AG04449 (cell line): ENCODE measurements around the gene CRX.
"Not testable (repeated sequence)": the region's sequence is repeated elsewhere in the genome, so short reads cannot be mapped to it uniquely, and the experiment has no call there.

ENCODE experiments used
- CTCF ChIA-PET: fragments of 350-600 bp; formaldehyde crosslinking; extraction: SDS; loops from one replicate; lab custom pipeline; 2021; ENCODE audit warnings: antibody characterized with exemption; lab: Yijun Ruan, JAX
- POLR2A ChIA-PET: fragments of 400-600, 350-600 bp; formaldehyde crosslinking; extraction: SDS; loops from one replicate; lab custom pipeline; 2020; ENCODE audit warnings: antibody characterized with exemption, inconsistent platforms; lab: Yijun Ruan, JAX
- DNase-seq: peaks from one replicate; pipeline ENCODE4 v3.0.0-alpha.2; 2010; ENCODE audit warnings: low read depth, low spot score
- H3K4me3 ChIP-seq: 2 replicates; pipeline ENCODE4 v1.5.1; 2011; ENCODE audit warnings: low read depth, mild to moderate bottlenecking, control low read depth, low read length
- TF ChIP-seq, protein P1 (sequence below): IDR thresholded peaks from one replicate; pipeline ENCODE4 v1.5.1; 2011; ENCODE audit warnings: mild to moderate bottlenecking, moderate library complexity, low read length, control low read depth, inconsistent platforms; ENCODE audit not compliant: insufficient read depth; ENCODE audit errors: missing control alignments

Gene CRX

DNA sequence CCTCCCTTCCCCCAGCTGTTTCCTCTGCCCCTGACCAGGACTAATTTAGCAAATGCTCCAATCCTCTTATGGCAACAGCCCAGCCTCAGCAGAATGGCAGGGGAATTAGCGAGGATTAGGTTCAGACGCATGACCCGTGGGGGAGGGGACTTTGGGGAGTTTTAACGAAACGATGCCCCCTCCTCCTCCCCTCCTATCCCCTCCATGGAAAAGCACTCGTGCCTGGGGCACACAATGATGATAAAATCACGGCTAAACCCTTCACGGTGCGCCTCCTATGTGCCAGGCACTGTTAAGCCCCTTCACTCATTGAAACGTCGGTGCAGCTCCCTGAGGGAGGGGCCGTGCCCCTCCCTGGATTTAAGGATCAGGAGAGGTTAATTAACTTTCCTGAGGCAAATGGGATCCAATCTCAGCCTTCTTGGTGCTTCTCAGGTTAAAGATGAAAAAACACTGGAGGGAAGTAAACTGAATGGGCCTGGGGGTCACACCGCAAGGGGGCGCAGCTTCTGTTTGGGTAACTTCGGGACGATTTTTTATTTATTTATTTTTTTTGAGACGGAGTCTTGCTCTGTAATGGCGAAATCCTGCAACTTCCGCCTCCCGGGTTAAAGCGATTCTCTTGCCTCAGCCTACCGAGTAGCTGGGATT, 27.2 kb downstream of the CRX start:
- ChIA-PET CTCF (interaction anchor here (0.9 to 7.0 kb wide), 4 partner anchors 9 to 35 kb away, joined by 3 to 43 read pairs (median 4); no protein-coding TSS in a partner anchor), POLR2A (no interaction called here)
- no peak for DNase-seq
- no peak overlapping the region for H3K4me3 ChIP-seq
- TF ChIP-seq, protein P1, sequence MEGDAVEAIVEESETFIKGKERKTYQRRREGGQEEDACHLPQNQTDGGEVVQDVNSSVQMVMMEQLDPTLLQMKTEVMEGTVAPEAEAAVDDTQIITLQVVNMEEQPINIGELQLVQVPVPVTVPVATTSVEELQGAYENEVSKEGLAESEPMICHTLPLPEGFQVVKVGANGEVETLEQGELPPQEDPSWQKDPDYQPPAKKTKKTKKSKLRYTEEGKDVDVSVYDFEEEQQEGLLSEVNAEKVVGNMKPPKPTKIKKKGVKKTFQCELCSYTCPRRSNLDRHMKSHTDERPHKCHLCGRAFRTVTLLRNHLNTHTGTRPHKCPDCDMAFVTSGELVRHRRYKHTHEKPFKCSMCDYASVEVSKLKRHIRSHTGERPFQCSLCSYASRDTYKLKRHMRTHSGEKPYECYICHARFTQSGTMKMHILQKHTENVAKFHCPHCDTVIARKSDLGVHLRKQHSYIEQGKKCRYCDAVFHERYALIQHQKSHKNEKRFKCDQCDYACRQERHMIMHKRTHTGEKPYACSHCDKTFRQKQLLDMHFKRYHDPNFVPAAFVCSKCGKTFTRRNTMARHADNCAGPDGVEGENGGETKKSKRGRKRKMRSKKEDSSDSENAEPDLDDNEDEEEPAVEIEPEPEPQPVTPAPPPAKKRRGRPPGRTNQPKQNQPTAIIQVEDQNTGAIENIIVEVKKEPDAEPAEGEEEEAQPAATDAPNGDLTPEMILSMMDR, result peak; percentile 15

DNA sequence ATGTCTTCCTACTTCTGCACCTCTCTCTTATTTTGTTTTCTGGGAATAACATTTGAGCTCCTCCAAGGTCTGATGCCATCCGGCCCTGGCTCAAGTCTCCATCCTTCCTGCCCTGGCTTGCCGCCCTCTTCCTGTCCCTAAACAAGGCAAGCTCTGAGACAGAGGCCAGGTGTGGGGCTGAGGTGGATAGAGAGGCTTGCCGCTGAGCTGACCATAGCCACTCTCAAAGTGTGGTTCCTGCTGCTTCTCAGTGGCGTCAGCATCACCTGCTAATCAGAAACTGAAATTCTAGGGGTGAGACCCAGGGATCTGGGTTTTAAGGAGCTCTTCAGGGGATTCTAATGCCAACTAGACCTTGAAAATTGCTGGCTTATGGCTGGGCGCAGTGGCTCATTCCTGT, 31.3 kb downstream of the CRX start:
- TF ChIP-seq, protein P1, result no peak
- no peak for DNase-seq
- ChIA-PET CTCF (interaction anchor here (1.3 to 5.0 kb wide), 3 partner anchors 10 to 87 kb away, joined by 3 to 29 read pairs (median 22); no protein-coding TSS in a partner anchor), POLR2A (no interaction called here)
- H3K4me3 ChIP-seq, result no peak overlapping the region

DNA sequence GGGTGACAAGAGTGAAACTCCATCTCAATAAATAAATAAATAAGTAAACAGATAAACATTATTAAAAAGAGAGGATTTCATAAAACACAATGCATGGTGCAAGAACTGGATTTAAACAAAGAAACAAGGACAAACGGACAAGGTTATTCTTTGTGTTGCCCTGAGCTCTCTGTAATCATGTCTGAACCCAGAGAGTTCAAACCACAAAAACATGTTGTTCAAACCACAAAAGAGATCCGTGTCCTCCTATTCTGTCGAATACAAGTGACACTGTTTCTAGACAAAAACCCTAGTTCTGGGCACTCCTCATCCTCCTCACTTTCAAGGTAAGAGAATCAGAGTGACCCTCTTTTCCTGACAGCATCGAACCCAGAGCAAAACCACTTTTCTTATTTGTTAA, 32.7 kb downstream of the CRX start:
- ChIA-PET POLR2A (no interaction called here), CTCF (interaction anchor here (1.6 to 5.0 kb wide), 2 partner anchors 9 to 13 kb away, joined by 8 to 29 read pairs; no protein-coding TSS in a partner anchor)
- TF ChIP-seq, protein P1, result no peak
- no peak for DNase-seq
- H3K4me3 ChIP-seq, result no peak overlapping the region

DNA sequence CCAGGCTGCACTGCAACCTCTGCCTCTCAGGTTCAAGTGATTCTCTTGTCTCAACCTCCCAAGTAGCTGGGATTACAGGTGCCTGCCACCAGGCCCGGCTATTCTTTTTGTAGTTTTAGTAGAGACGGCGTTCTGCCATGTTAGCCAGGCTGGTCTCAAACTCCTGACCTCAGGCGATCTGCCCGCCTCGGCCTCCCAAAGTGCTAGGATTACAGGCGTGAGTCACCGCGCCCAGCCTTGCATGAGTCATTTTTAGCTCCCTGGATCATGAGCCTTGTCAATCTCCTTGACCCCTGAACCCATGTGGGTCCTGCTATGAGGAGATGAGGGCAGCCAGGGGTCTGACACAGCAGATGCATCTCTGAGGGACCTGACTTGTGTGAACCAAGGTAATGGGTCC, 36.5 kb downstream of the CRX start:
- H3K4me3 ChIP-seq, DNase-seq, POLR2A ChIA-PET: not testable (repeated sequence)
- CTCF ChIA-PET, result interaction anchor here (0.7 to 0.9 kb wide), 2 partner anchors 8 to 9 kb away, joined by 3 read pairs; no protein-coding TSS in a partner anchor

DNA sequence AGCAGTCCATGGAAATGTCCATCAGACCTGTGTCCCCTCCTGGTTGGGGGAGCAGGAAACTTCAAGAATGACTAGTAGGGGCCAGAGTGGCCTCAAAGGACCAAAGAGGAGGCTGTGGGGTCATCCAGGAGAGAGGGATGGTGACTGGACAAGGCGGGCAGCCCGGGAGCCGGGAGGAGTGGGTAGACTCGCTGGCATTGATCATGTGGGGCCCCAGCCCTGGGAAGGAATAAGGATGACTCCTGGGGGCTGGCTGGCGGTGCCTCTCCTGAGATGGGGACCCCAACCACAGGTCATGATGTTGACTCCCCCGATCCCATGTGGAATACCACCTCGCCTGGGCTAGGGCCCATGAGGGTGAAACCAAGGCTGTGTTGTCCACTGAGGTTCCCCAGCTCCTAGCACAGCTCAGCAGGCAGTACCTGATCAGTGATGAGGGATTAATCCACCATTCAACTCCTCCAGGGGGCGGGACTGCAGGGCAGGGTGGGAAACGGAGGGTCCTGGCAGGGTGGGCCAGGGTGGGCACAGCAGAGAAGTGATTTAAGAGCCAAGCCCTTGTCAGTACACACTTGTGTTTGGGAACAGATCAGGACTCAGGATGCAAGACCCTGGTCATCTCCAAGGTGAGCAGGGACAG, 37.0 kb downstream of the CRX start, which contains the start of gene TPRX2:
TSS of gene TPRX2 (plus strand) at position 590 of the 640 bp plus-strand sequence. CDS start at position 602, 12 bp downstream.
- H3K4me3 ChIP-seq, DNase-seq, POLR2A ChIA-PET: not testable (repeated sequence)
- CTCF ChIA-PET, result interaction anchor here (0.9 kb wide), 1 partner anchor 8 kb away, joined by 3 read pairs; no protein-coding TSS in a partner anchor

DNA sequence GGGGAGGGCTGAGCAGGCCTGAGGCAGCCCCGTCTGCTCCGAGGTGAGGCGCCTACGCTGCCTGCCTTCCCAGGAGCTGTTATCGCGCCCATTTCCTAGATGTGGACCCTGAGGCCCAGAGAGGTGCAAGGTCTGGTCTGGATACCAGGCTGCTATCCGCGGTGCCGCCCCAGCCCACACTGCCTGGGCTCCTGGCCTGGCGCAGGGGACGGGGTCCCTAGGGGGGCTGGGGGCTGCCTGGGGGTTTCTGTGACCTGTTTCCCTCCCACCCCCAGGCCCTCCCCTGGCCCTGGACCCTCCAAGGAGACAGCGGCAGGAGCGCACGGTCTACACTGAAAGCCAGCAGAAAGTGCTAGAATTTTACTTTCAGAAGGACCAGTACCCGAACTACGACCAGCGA, 38.1 kb downstream of the CRX start:
- POLR2A ChIA-PET, CTCF ChIA-PET, H3K4me3 ChIP-seq, DNase-seq: not testable (repeated sequence)

DNA sequence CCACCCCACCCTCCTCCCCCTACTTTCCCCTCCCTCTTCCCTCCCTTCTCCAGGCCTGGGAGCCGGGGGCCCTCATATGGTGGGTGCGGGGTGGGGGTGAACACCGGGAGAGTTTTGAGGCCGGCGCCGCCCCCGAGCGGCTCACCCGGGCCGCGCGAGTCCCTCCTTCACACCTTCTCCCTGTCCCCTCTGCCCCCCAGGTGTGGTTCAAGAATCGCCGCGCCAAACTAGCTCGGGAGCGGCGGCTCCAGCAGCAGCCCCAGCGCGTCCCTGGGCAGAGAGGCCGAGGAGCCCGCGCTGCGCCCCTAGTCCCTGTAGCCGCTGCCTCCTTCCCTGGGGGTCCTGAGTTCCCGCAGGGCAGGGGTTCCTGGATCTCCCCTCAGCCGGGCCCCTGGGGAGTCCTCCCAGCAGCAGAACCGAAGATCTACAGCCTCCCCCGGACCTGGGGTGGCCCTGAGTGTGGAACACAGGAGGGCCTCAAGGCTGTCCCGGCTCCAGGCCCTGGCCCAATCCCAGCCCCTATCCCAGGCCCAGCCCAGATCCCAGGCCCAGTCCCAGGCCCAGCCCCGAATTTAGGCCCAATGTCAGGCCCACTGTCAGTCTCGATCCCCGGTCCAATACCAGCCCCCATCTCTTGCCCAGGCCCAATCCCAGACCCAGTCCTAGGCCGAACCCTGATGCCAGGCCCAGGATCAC, 39.0 kb downstream of the CRX start:
- TF ChIP-seq, protein P1, result no peak
- no peak for DNase-seq
- ChIA-PET CTCF (interaction anchor here (4.8 kb wide), 1 partner anchor 14 kb away, joined by 43 read pairs; no protein-coding TSS in a partner anchor), POLR2A (no interaction called here)
- no peak overlapping the region for H3K4me3 ChIP-seq
